Endothelial cell of umbilical vein (primary cell): ENCODE results near the gene GRAMD1B. TPM values are rescaled to one million over a fixed set of nuclear protein-coding genes. Genes with fewer than 3 reads are reported as not detected.

Experiments used
- BruUV-seq: library from RNA; stranded (reverse); fragments of 400-500 nt; replicated peaks from 2 replicates; lab custom pipeline; 2021; lab: Mats Ljungman, UMichigan
- CTCF ChIA-PET: fragments of 300-600, 350-600 bp; sonication (Branson Sonifier 250); formaldehyde crosslinking; loops from one replicate; lab custom pipeline; 2021; ENCODE audit warnings: antibody characterized with exemption, inconsistent platforms; lab: Charles Lee
- POLR2A ChIA-PET: fragments of 300-600, 350-600 bp; sonication (Branson Sonifier 250); formaldehyde crosslinking; loops from one replicate; lab custom pipeline; 2021; ENCODE audit warnings: antibody characterized with exemption, inconsistent platforms; lab: Charles Lee
- DNase-seq: peaks from one replicate; pipeline ENCODE4 v3.0.0-alpha.2; 2011; ENCODE audit warnings: low read depth, low spot score
- FAIRE-seq: peaks from 2 replicates; lab custom pipeline; 2011; peaks lifted over from hg19 to GRCh38; lab: Jason Lieb, UNC
- H2AFZ ChIP-seq: 2 replicates; pipeline ENCODE4 v1.6.0; 2012; ENCODE audit warnings: low read depth, low read length, control low read depth, inconsistent platforms
- H3K27ac ChIP-seq: 2 replicates; pipeline ENCODE4 v1.5.1; 2011; ENCODE audit warnings: low read depth, mild to moderate bottlenecking, control low read depth, low read length, moderate library complexity; ENCODE audit not compliant: insufficient read depth
- H3K27me3 ChIP-seq, 2 experiments: 2 replicates each; pipeline versions ENCODE4 v1.6.0 to v1.6.1; 2011; ENCODE audit warnings: low read length in 2 of 2, mixed read lengths in 1 of 2; ENCODE audit not compliant: control insufficient read depth in 2 of 2, insufficient read depth in 2 of 2
- H3K36me3 ChIP-seq, 2 experiments: 2 replicates in 1 of 2; 3 replicates in 1 of 2; pipeline ENCODE4 v1.5.1; 2011; ENCODE audit warnings: low read length in 2 of 2, mild to moderate bottlenecking in 1 of 2, moderate library complexity in 1 of 2; ENCODE audit not compliant: control insufficient read depth in 2 of 2, insufficient read depth in 2 of 2; ENCODE audit errors: extremely low read depth in 1 of 2
- H3K4me1 ChIP-seq: 3 replicates; pipeline ENCODE4 v1.5.1; 2011; ENCODE audit warnings: mild to moderate bottlenecking, low read length; ENCODE audit not compliant: control insufficient read depth, insufficient read depth; ENCODE audit errors: extremely low read depth
- H3K4me2 ChIP-seq: 2 replicates; pipeline ENCODE4 v1.6.1; 2011; ENCODE audit warnings: low read length, control low read depth, mixed read lengths; ENCODE audit not compliant: insufficient read depth
- H3K4me3 ChIP-seq, 3 experiments: fragments of 200-600 bp in 1 of 3; sonication (generic), shearing (Covaris generic) in 1 of 3; replicated peaks in 1 of 3; 2 replicates each; pipeline ENCODE4 v1.5.1; 2011 to 2016; ENCODE audit warnings: control low read depth in 3 of 3, low read length in 3 of 3, mild to moderate bottlenecking in 2 of 3, inconsistent platforms in 1 of 3, low read depth in 1 of 3, moderate library complexity in 1 of 3; ENCODE audit not compliant: insufficient read depth in 1 of 3
- H3K79me2 ChIP-seq: 2 replicates; pipeline ENCODE4 v1.6.0; 2012; ENCODE audit warnings: low read length, inconsistent platforms; ENCODE audit not compliant: control insufficient read depth, insufficient read depth
- H3K9ac ChIP-seq: replicated peaks from 2 replicates; pipeline ENCODE3; 2011; ENCODE audit warnings: low read length, control low read depth; ENCODE audit not compliant: insufficient read depth; ENCODE audit errors: extremely low read depth
- H3K9me1 ChIP-seq: replicated peaks from 3 replicates; pipeline ENCODE4 v1.6.0; 2011; ENCODE audit warnings: mild to moderate bottlenecking, low read length; ENCODE audit not compliant: control insufficient read depth, insufficient read depth; ENCODE audit errors: extremely low read depth
- H3K9me3 ChIP-seq: replicated peaks from 2 replicates; pipeline ENCODE4 v1.5.1; 2012; ENCODE audit warnings: low read length, inconsistent platforms; ENCODE audit not compliant: control insufficient read depth, insufficient read depth
- H4K20me1 ChIP-seq: replicated peaks from 2 replicates; pipeline ENCODE3; 2011; ENCODE audit warnings: mild to moderate bottlenecking, low read length; ENCODE audit not compliant: control insufficient read depth, insufficient read depth; ENCODE audit errors: extremely low read depth
- EZH2 ChIP-seq: IDR thresholded peaks from 2 replicates; pipeline ENCODE4 v1.6.1; 2012; ENCODE audit warnings: borderline replicate concordance, low read depth, mild to moderate bottlenecking, moderate library complexity, low read length, inconsistent platforms; ENCODE audit not compliant: severe bottlenecking
- FOS ChIP-seq: IDR thresholded peaks from 2 replicates; pipeline ENCODE4 v1.6.1; 2011; ENCODE audit warnings: mild to moderate bottlenecking, low read length, moderate library complexity, borderline replicate concordance; ENCODE audit not compliant: insufficient read depth
- GATA2 ChIP-seq: IDR thresholded peaks from 2 replicates; pipeline ENCODE4 v1.7.0; 2011; ENCODE audit warnings: low read depth, mild to moderate bottlenecking, moderate library complexity, mixed read lengths, low read length; ENCODE audit not compliant: insufficient read length, insufficient read depth
- JUN ChIP-seq: IDR thresholded peaks from 2 replicates; pipeline ENCODE4 v1.6.1; 2011; ENCODE audit warnings: borderline replicate concordance, low read depth; ENCODE audit not compliant: insufficient read length, insufficient read depth
- MYC ChIP-seq: IDR thresholded peaks from one replicate; pipeline ENCODE4 v1.6.1; 2011; ENCODE audit warnings: mild to moderate bottlenecking, low read depth, low read length
- POLR2A ChIP-seq: IDR thresholded peaks from 2 replicates; pipeline ENCODE4 v1.6.1; 2012; ENCODE audit warnings: low read depth, mild to moderate bottlenecking, control low read depth, low read length
- POLR2AphosphoS5 ChIP-seq: IDR thresholded peaks from 2 replicates; pipeline ENCODE4 v1.6.1; 2012; ENCODE audit warnings: low read depth, mild to moderate bottlenecking, control low read depth, low read length, moderate library complexity; ENCODE audit not compliant: insufficient read depth
- dilution Hi-C: fragments of 300-500 bp; cut with MboI; formaldehyde crosslinking; loops from one replicate; pipeline ENCODE4 v1.15.0; 2019; ENCODE audit warnings: low sequenced_read_pairs; ENCODE audit not compliant: extremely low pct_ligation_motif_present
- intact Hi-C: fragments of 100-400 bp; cut with micrococcal nuclease; formaldehyde crosslinking; loops from one replicate; pipeline ENCODE4 v1.10.0; 2022
- polyA plus RNA-seq, 4 experiments: library from polyadenylated mRNA; depleted of rRNA in 3 of 4; stranded (reverse) in 3 of 4; unstranded in 1 of 4; fragments of >200 nt; gene quantifications; 2 replicates each; pipeline versions ENCODE4 v1.2.1 to v1.2.3, GENCODE V29; 2011 to 2012; ENCODE audit warnings: missing spikeins in 1 of 4
- total RNA-seq: library from RNA; stranded (reverse); gene quantifications from 2 replicates; pipeline ENCODE4 v1.2.3, GENCODE V29; 2021
- TF ChIP-seq, protein P1 (sequence below), 2 donors: IDR thresholded peaks; 1 replicate in 1 of 2; 2 replicates in 1 of 2; pipeline ENCODE4 v1.5.1; 2011; ENCODE audit warnings: low read length in 2 of 2, mild to moderate bottlenecking in 2 of 2, moderate library complexity in 2 of 2, control low read depth in 1 of 2, inconsistent platforms in 1 of 2, low read depth in 1 of 2; ENCODE audit not compliant: insufficient read depth in 1 of 2; ENCODE audit errors: extremely low read depth in 1 of 2
- TF ChIP-seq, protein P2 (sequence below): IDR thresholded peaks from 2 replicates; pipeline ENCODE4 v1.6.1; 2011; ENCODE audit not compliant: insufficient read depth, insufficient read length

The GRAMD1B gene
- total and polyA plus RNA-seq, 2 donors (not counting 3 experiments of a cell fraction or from before 2014, with no cell fraction given), result 5.1 to 11.1 TPM

DNA sequence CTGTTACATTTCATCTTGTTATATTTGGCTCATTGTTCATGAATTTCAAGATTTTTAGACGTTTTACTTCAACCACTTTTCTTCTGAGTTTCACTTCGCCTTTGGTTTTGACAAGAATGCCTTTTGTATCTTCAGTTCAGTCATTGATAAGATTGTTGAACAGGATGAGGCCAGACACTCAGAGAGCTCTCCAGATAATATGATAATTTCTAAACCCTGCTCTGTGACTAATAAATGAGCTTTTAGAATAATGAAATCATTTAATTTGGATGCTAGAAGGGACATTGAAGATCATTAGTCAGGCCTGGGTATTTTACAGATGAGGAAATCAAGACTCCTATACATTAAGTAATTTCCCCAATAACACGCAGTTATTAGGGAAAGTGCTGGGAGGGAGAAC, 37.2 kb upstream of the GRAMD1B start:
- H3K9me1 ChIP-seq, result no peaks in the 10 kb centered on the region
- no peak overlapping the region for H2AFZ ChIP-seq
- H3K4me3 ChIP-seq, result no peak overlapping the region
- no peaks in the 10 kb centered on the region for H3K4me1 ChIP-seq
- no peak for TF ChIP-seq JUN
- TF ChIP-seq FOS, result no peak
- TF ChIP-seq POLR2AphosphoS5, result no peak
- no peak for TF ChIP-seq EZH2
- TF ChIP-seq, protein P1, sequence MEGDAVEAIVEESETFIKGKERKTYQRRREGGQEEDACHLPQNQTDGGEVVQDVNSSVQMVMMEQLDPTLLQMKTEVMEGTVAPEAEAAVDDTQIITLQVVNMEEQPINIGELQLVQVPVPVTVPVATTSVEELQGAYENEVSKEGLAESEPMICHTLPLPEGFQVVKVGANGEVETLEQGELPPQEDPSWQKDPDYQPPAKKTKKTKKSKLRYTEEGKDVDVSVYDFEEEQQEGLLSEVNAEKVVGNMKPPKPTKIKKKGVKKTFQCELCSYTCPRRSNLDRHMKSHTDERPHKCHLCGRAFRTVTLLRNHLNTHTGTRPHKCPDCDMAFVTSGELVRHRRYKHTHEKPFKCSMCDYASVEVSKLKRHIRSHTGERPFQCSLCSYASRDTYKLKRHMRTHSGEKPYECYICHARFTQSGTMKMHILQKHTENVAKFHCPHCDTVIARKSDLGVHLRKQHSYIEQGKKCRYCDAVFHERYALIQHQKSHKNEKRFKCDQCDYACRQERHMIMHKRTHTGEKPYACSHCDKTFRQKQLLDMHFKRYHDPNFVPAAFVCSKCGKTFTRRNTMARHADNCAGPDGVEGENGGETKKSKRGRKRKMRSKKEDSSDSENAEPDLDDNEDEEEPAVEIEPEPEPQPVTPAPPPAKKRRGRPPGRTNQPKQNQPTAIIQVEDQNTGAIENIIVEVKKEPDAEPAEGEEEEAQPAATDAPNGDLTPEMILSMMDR (IDR thresholded peaks at IDR 0.05; ENCODE audit: extremely low read depth in 1 of 2, insufficient read depth in 1 of 2, low read depth in 1 of 2, low read length in 2 of 2), result no peak
- TF ChIP-seq POLR2A, result no peak
- TF ChIP-seq MYC, result no peak
- TF ChIP-seq GATA2, result no peak
- TF ChIP-seq, protein P2, sequence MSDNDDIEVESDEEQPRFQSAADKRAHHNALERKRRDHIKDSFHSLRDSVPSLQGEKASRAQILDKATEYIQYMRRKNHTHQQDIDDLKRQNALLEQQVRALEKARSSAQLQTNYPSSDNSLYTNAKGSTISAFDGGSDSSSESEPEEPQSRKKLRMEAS, result no peak
- no peak for DNase-seq
- intact Hi-C loops (no loop called here), dilution Hi-C loops (no loop called here)
- no peaks in the 10 kb centered on the region for H3K9me3 ChIP-seq
- ChIA-PET CTCF (no interaction called here), POLR2A (no interaction called here)
- no peaks in the 10 kb centered on the region for H4K20me1 ChIP-seq
- H3K79me2 ChIP-seq, result no peaks in the 10 kb centered on the region
- no peak for FAIRE-seq
- no peak overlapping the region for H3K27ac ChIP-seq
- BruUV-seq, result no TSS peak
- H3K36me3 ChIP-seq, result no peaks in the 10 kb centered on the region
- no peak overlapping the region for H3K4me2 ChIP-seq
- H3K27me3 ChIP-seq, result peaks cover 0 to 15% of the 10 kb centered on the region in 2 experiments
- no peak overlapping the region for H3K9ac ChIP-seq
